GM21381 (cell line): ENCODE data around the gene APOBEC3H.
"Not testable (repeated sequence)": the region's sequence is repeated elsewhere in the genome, so short reads cannot be mapped to it uniquely, and the experiment has no call there.

Experiments used
- ATAC-seq: cut with Tn5 transposase; IDR thresholded peaks from one replicate; pipeline ENCODE4 v1.9.1; 2021; ENCODE audit warnings: mild to moderate bottlenecking, moderate library complexity; ENCODE audit not compliant: unreplicated experiment

Gene APOBEC3H

GRCh38 chr22:39097098-39098020 lies at the start of gene APOBEC3H:
TSS of gene APOBEC3H (plus strand) at chr22:39097244. CDS start at chr22:39100279, 3,035 bp downstream.
- ATAC-seq, result no peak

DNA sequence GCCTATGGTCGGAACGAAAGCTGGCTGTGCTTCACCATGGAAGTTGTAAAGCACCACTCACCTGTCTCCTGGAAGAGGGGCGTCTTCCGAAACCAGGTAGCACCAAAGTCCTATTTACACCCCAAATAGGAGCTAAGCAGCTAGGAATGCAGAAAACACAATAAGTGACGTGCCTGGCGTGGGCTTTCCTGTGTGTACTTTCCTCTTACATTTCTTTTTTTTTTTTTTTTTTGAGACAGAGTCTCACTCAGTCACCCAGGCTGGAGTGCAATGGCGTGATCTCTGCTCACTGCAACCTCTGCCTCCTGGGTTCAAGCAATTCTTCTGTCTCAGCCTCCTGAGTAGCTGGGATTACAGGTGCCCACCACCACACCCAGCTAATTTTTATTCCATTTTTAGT lies 47.6 kb upstream of the APOBEC3H start:
- ATAC-seq, result not testable (repeated sequence)

- not testable (repeated sequence) for ATAC-seq
Measured at GRCh38 chr22:39051844-39052495, 45.1 kb upstream of the APOBEC3H start.

- no peak for ATAC-seq
Measured at GRCh38 chr22:39055658-39056057, 41.4 kb upstream of the APOBEC3H start.

GRCh38 chr22:39061290-39061689 lies 35.8 kb upstream of the APOBEC3H start:
- ATAC-seq, result not testable (repeated sequence)

- ATAC-seq, result not testable (repeated sequence)
Measured at GRCh38 chr22:39061951-39062350, 35.1 kb upstream of the APOBEC3H start.

GRCh38 chr22:39063904-39064303 lies 33.1 kb upstream of the APOBEC3H start:
- not testable (repeated sequence) for ATAC-seq

GRCh38 chr22:39066442-39067276 lies 30.4 kb upstream of the APOBEC3H start:
- not testable (repeated sequence) for ATAC-seq

DNA sequence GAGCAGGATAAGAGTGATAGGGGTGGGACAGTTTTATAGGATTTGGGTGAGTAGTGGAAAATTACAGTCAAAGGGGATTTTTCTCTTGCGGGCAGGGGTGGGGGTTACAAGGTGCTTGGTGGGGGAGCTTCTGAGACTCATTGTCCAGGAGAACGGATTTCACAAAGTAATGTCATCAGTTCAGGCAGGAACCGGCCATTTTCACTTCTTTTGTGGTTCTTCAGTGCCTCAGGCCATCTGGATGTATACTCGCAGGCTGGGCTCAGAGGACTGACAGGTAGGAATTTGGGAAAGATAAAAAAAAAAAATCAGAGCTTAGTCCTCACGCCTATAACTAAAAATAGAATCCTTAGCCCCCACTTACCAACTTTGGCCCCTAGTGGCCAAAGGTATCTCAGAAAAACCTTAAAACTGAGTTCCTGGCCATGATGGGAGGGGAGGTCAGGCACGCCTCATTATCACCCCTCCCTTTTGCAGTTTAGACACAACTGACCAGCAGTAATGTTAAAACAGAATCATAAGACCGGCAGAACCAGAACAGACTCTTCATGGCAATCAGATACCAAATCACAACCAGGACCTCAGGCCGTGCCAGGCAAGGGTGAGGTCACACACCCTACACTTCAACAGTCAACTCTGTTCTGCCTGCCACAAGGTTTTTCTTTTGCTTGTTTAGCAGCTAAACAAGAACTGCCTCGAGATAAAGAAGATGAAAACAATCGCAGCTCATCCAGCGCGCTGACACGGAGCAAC lies 28.8 kb upstream of the APOBEC3H start:
- no peak for ATAC-seq

GRCh38 chr22:39070186-39070585 lies 26.9 kb upstream of the APOBEC3H start:
- no peak for ATAC-seq

- ATAC-seq, result not testable (repeated sequence)
Measured at GRCh38 chr22:39072581-39072981, 24.5 kb upstream of the APOBEC3H start.

- no peak for ATAC-seq
Measured at GRCh38 chr22:39073981-39074380, 23.1 kb upstream of the APOBEC3H start.

- ATAC-seq, result not testable (repeated sequence)
Measured at GRCh38 chr22:39076155-39077025, 20.7 kb upstream of the APOBEC3H start.

GRCh38 chr22:39077026-39077840 lies 19.8 kb upstream of the APOBEC3H start, which contains the start of gene APOBEC3G:
TSS of gene APOBEC3G (plus strand) at chr22:39077275. CDS start at chr22:39077362, 87 bp downstream.
- ATAC-seq, result peak; percentile 65

DNA sequence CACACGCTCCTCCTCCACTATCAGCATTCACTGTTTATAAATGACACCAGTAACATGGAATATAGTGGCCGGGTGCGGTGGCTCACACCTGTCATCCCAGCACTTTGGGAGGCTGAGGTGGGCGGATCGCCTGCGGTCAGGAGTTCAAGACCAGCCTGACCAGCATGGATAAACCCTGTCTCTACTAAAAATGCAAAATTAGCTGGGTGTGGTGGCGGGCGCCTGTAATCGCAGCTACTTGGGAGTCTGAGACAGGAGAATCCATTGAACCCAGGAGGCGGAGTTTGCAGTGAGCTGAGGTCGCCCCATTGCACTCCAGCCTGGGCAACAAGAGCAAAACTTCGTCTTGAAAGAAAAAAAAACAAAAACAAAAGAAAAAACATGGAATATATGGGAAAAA lies 19.1 kb upstream of the APOBEC3H start:
- ATAC-seq, result not testable (repeated sequence)

- no peak for ATAC-seq
Measured at GRCh38 chr22:39078329-39078728, 18.7 kb upstream of the APOBEC3H start.

GRCh38 chr22:39079054-39079637 lies 17.9 kb upstream of the APOBEC3H start:
- not testable (repeated sequence) for ATAC-seq
